IMR-90 (cell line): ENCODE measurements around the gene MLLT1. TPM values are rescaled to one million over a fixed set of nuclear protein-coding genes. Genes with fewer than 3 reads are reported as not detected.
A peak's percentile ranks its signal among the peaks of the same experiment; 100 is the strongest.

ENCODE experiments used
- ATAC-seq: fragments of 200-7000 bp; cut with Tn5 transposase; 2 replicates; pipeline ENCODE4 v1.9.1; 2020; ENCODE audit warnings: low read depth, mild to moderate bottlenecking, moderate library complexity
- BruUV-seq: library from RNA; stranded (reverse); fragments of 400-500 nt; replicated peaks from 2 replicates; lab custom pipeline; 2021; lab: Mats Ljungman, UMichigan
- CTCF ChIA-PET: fragments of 300-600 bp; formaldehyde crosslinking; extraction: SDS; loops from one replicate; lab custom pipeline; 2021; ENCODE audit warnings: antibody characterized with exemption; lab: Yijun Ruan, JAX
- POLR2A ChIA-PET: fragments of 300-600 bp; sonication (Branson Sonifier 250); formaldehyde crosslinking; loops from one replicate; lab custom pipeline; 2022; ENCODE audit warnings: antibody characterized with exemption; ENCODE audit not compliant: unreplicated experiment; lab: Charles Lee
- DNase-seq: peaks from one replicate; pipeline ENCODE4 v3.0.0; 2013
- H2AFZ ChIP-seq: replicated peaks from 2 replicates; pipeline ENCODE3; 2013; ENCODE audit warnings: low read length, mild to moderate bottlenecking; ENCODE audit not compliant: poor library complexity
- H2AK5ac ChIP-seq: 2 replicates; pipeline ENCODE4 v1.6.1; 2013; ENCODE audit warnings: low read depth, low read length, inconsistent platforms
- H2AK9ac ChIP-seq: replicated peaks from 2 replicates; pipeline ENCODE3; 2013; ENCODE audit warnings: mild to moderate bottlenecking, low read depth, low read length, moderate library complexity; ENCODE audit not compliant: poor library complexity
- H2BK120ac ChIP-seq: 2 replicates; pipeline ENCODE4 v1.6.1; 2013; ENCODE audit warnings: low read depth, low read length, inconsistent platforms
- H2BK15ac ChIP-seq: 3 replicates; pipeline ENCODE4 v1.6.1; 2013; ENCODE audit warnings: low read depth, low read length, inconsistent platforms
- H2BK20ac ChIP-seq: 2 replicates; pipeline ENCODE4 v1.6.1; 2013; ENCODE audit warnings: low read depth, mild to moderate bottlenecking, inconsistent platforms, low read length, moderate library complexity
- H2BK5ac ChIP-seq: 2 replicates; pipeline ENCODE4 v1.6.1; 2013; ENCODE audit warnings: mild to moderate bottlenecking, low read depth, low read length, inconsistent platforms; ENCODE audit not compliant: poor library complexity, severe bottlenecking
- H3K14ac ChIP-seq: replicated peaks from 2 replicates; pipeline ENCODE4 v1.6.1; 2013; ENCODE audit warnings: low read depth, low read length, inconsistent platforms
- H3K18ac ChIP-seq: 2 replicates; pipeline ENCODE4 v1.6.1; 2013; ENCODE audit warnings: low read depth, low read length, control low read depth
- H3K23ac ChIP-seq: 2 replicates; pipeline ENCODE4 v1.6.1; 2013; ENCODE audit warnings: low read depth, low read length, inconsistent platforms
- H3K27ac ChIP-seq: 2 replicates; pipeline ENCODE4 v1.5.1; 2013; ENCODE audit warnings: mild to moderate bottlenecking, control low read depth, low read length; ENCODE audit not compliant: insufficient read depth
- H3K27me3 ChIP-seq: 2 replicates; pipeline ENCODE4 v1.6.1; 2013; ENCODE audit warnings: low read length; ENCODE audit not compliant: control insufficient read depth, insufficient read depth
- H3K36me3 ChIP-seq: 2 replicates; pipeline ENCODE4 v1.6.1; 2013; ENCODE audit warnings: low read length, mixed read lengths; ENCODE audit not compliant: control insufficient read depth, insufficient read depth
- H3K4ac ChIP-seq: 2 replicates; pipeline ENCODE4 v1.6.1; 2013; ENCODE audit warnings: low read depth, low read length, inconsistent platforms
- H3K4me1 ChIP-seq: 2 replicates; pipeline ENCODE4 v1.6.1; 2013; ENCODE audit warnings: low read length, mixed read lengths; ENCODE audit not compliant: control insufficient read depth, insufficient read depth
- H3K4me2 ChIP-seq: 2 replicates; pipeline ENCODE4 v1.6.1; 2013; ENCODE audit warnings: low read depth, mild to moderate bottlenecking, control low read depth, low read length, moderate library complexity
- H3K4me3 ChIP-seq: 2 replicates; pipeline ENCODE4 v1.5.1; 2013; ENCODE audit warnings: low read depth, mild to moderate bottlenecking, control low read depth, low read length, moderate library complexity; ENCODE audit not compliant: insufficient read depth
- H3K56ac ChIP-seq: 2 replicates; pipeline ENCODE4 v1.6.1; 2013; ENCODE audit warnings: low read length, inconsistent platforms; ENCODE audit not compliant: insufficient read depth; ENCODE audit errors: extremely low read depth
- H3K79me1 ChIP-seq, 2 experiments: 2 replicates each; pipeline ENCODE4 v1.6.1; 2013; ENCODE audit warnings: low read length in 2 of 2, inconsistent platforms in 1 of 2, low read depth in 1 of 2
- H3K9ac ChIP-seq: 2 replicates; pipeline ENCODE4 v1.6.1; 2013; ENCODE audit warnings: low read depth, low read length, control low read depth
- H3K9me1 ChIP-seq: 2 replicates; pipeline ENCODE4 v1.6.1; 2013; ENCODE audit warnings: low read length, inconsistent platforms; ENCODE audit not compliant: insufficient read depth
- H3K9me3 ChIP-seq: 2 replicates; pipeline ENCODE4 v1.6.1; 2013; ENCODE audit warnings: low read length; ENCODE audit not compliant: control insufficient read depth, insufficient read depth
- H4K20me1 ChIP-seq: 2 replicates; pipeline ENCODE4 v1.6.1; 2013; ENCODE audit warnings: low read length, inconsistent platforms; ENCODE audit not compliant: insufficient read depth
- H4K5ac ChIP-seq: 2 replicates; pipeline ENCODE4 v1.6.1; 2013; ENCODE audit warnings: mild to moderate bottlenecking, low read depth, low read length, control low read depth
- H4K8ac ChIP-seq, 2 experiments: 2 replicates each; pipeline ENCODE4 v1.6.1; 2013; ENCODE audit warnings: low read depth in 2 of 2, low read length in 2 of 2, control low read depth in 1 of 2, inconsistent platforms in 1 of 2
- H4K91ac ChIP-seq: 2 replicates; pipeline ENCODE4 v1.6.1; 2013; ENCODE audit warnings: low read depth, low read length, inconsistent platforms; ENCODE audit not compliant: insufficient read depth
- CEBPB ChIP-seq: IDR thresholded peaks from 2 replicates; pipeline ENCODE4 v1.6.1; 2012; ENCODE audit warnings: low read depth, low read length, improper control_type of control experiment
- CHD1 ChIP-seq: IDR thresholded peaks from 2 replicates; pipeline ENCODE4 v1.6.1; 2012; ENCODE audit warnings: low read depth, low read length, improper control_type of control experiment
- MAZ ChIP-seq: IDR thresholded peaks from 2 replicates; pipeline ENCODE4 v1.6.1; 2012; ENCODE audit warnings: low read depth, mild to moderate bottlenecking, low read length, improper control_type of control experiment, moderate library complexity, borderline replicate concordance
- MXI1 ChIP-seq: IDR thresholded peaks from 2 replicates; pipeline ENCODE4 v1.6.1; 2012; ENCODE audit warnings: low read depth, mild to moderate bottlenecking, low read length, moderate library complexity, borderline replicate concordance
- NFE2L2 ChIP-seq: fragments of 150-350 bp; IDR thresholded peaks from 2 replicates; pipeline ENCODE4 v1.6.1; 2016; ENCODE audit warnings: low read depth, mild to moderate bottlenecking, low read length
- RFX5 ChIP-seq: IDR thresholded peaks from 2 replicates; pipeline ENCODE4 v1.8.0; 2012; ENCODE audit warnings: low read depth, mild to moderate bottlenecking, low read length, moderate library complexity
- SMC3 ChIP-seq: fragments of 150-350 bp; IDR thresholded peaks from 2 replicates; pipeline ENCODE4 v1.6.1; 2016; ENCODE audit warnings: low read depth, mild to moderate bottlenecking, antibody characterized with exemption, low read length, moderate library complexity
- WGBS, 2 experiments: methylation state at CpG; one replicate each; pipeline versions ENCODE4 v1.1.5 to v1.1.7; 2013; ENCODE audit warnings: missing lambda C conversion rate in 2 of 2; ENCODE audit not compliant: insufficient read length in 1 of 2; ENCODE audit errors: extremely low coverage in 2 of 2; 5-methylcytosine and 5-hydroxymethylcytosine counted together
- dilution Hi-C: fragments of 300-500 bp; cut with HindIII; formaldehyde crosslinking; loops from one replicate; pipeline ENCODE4 v1.14.3; 2018; ENCODE audit warnings: low sequenced_read_pairs; ENCODE audit not compliant: unreplicated experiment
- in situ Hi-C: fragments of 300-500 bp; cut with MboI; formaldehyde crosslinking; loops from 3 replicates; pipeline ENCODE4 v1.14.3; 2019; ENCODE audit warnings: low sequenced_read_pairs, inconsistent platforms, mixed read lengths
- intact Hi-C: fragments of 100-400 bp; cut with micrococcal nuclease; formaldehyde crosslinking; loops from 2 replicates; pipeline ENCODE4 v1.10.0; 2022
- polyA plus RNA-seq, 3 experiments: library from polyadenylated mRNA; depleted of rRNA; stranded (reverse); fragments of >200 nt; gene quantifications; 2 replicates each; pipeline ENCODE4 v1.2.3, GENCODE V29; 2012; ENCODE audit warnings: low replicate concordance in 1 of 3
- total RNA-seq: library from RNA; depleted of rRNA; stranded (reverse); fragments of >200 nt; gene quantifications from 2 replicates; pipeline ENCODE4 v1.2.3, GENCODE V29; 2012
- TF ChIP-seq, protein P1 (sequence below): conservative IDR thresholded peaks from 2 replicates; pipeline ENCODE4 v1.5.1; 2012; ENCODE audit warnings: mild to moderate bottlenecking, low read depth, low read length, improper control_type of control experiment

Gene MLLT1
- total and polyA plus RNA-seq, 2 of the 4 experiments (the other 2 are of a cell fraction), result 1.3 to 30.6 TPM

DNA sequence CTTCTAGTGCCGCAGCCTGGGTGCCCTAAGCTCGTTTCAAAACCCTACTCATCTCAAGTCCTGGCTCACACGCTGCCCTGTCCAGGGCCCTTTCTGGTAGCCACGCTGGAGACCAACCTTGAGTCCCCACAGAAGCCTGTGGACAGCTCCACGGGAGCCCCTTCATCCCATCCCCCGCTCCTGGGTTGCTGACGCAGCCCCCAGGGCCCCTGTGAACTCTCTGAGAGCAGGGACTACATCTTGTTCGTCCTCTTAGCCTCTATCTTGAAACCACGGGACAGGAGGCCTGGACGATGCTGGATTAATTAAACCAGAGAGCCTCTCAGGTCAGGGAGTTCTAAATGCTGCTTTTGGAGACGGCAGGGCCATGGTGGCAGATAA, 7.4 kb downstream of the MLLT1 start:
- H3K56ac ChIP-seq, result peak overlapping the region; percentile 91
- in situ Hi-C loops, result loop anchor here (10.0 kb wide), 1 partner anchor 48 kb away; no protein-coding TSS in a partner anchor
- H2BK5ac ChIP-seq, result peak overlapping the region; percentile 92
- H2BK15ac ChIP-seq, result peak overlapping the region; percentile 80; the same call in 2 of the 3 replicates
- peak overlapping the region; percentile 9 to 86 for H4K8ac ChIP-seq
- H3K23ac ChIP-seq, result peak overlapping the region; percentile 85
- H3K14ac ChIP-seq, result peak overlapping the region; percentile 28
- H2BK20ac ChIP-seq, result peak overlapping the region; percentile 92
- H3K9ac ChIP-seq, result peak overlapping the region; percentile 31
- peaks cover 50 to 96% of the 10 kb centered on the region in 2 experiments for H3K79me1 ChIP-seq
- no peak for DNase-seq
- ChIA-PET POLR2A (no interaction called here), CTCF (interaction anchor here (1.6 kb wide), 1 partner anchor 54 kb away, joined by 7 read pairs; no protein-coding TSS in a partner anchor)
- dilution Hi-C loops, result no loop called here
- no TSS peak for BruUV-seq
- H3K18ac ChIP-seq, result peak overlapping the region; percentile 56
- peaks cover 28% of the 10 kb centered on the region for H3K36me3 ChIP-seq
- peaks cover 84% of the 10 kb centered on the region for H4K20me1 ChIP-seq
- intact Hi-C loops, result loop anchor here (5.0 kb wide), 1 partner anchor 40 kb away; no protein-coding TSS in a partner anchor
- no peaks in the 10 kb centered on the region for H3K9me3 ChIP-seq
- peak overlapping the region; percentile 81 for H2AFZ ChIP-seq
- 24% methylated on average over 8 of the region's 11 CpGs; no CpG with 5 or more reads in 1 of the 2 experiments for WGBS, 2 experiments
- H2BK120ac ChIP-seq, result peak overlapping the region; percentile 95
- no peak overlapping the region; the same call in 1 of the 2 replicates for H3K4me3 ChIP-seq
- H3K4ac ChIP-seq, result peak overlapping the region; percentile 96
- ATAC-seq, result no peak; the same call in 1 of the 2 replicates
- peaks cover 57% of the 10 kb centered on the region for H3K4me1 ChIP-seq
- peak overlapping the region; percentile 99 for H2AK5ac ChIP-seq
- H3K27ac ChIP-seq, result peak overlapping the region; percentile 81
- peak overlapping the region; percentile 96 for H4K91ac ChIP-seq
- no peak for TF ChIP-seq CHD1
- TF ChIP-seq CEBPB, result no peak
- TF ChIP-seq, protein P1, sequence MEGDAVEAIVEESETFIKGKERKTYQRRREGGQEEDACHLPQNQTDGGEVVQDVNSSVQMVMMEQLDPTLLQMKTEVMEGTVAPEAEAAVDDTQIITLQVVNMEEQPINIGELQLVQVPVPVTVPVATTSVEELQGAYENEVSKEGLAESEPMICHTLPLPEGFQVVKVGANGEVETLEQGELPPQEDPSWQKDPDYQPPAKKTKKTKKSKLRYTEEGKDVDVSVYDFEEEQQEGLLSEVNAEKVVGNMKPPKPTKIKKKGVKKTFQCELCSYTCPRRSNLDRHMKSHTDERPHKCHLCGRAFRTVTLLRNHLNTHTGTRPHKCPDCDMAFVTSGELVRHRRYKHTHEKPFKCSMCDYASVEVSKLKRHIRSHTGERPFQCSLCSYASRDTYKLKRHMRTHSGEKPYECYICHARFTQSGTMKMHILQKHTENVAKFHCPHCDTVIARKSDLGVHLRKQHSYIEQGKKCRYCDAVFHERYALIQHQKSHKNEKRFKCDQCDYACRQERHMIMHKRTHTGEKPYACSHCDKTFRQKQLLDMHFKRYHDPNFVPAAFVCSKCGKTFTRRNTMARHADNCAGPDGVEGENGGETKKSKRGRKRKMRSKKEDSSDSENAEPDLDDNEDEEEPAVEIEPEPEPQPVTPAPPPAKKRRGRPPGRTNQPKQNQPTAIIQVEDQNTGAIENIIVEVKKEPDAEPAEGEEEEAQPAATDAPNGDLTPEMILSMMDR, result no peak
- no peak for TF ChIP-seq SMC3
- TF ChIP-seq RFX5, result no peak
- no peak for TF ChIP-seq MXI1
- no peak for TF ChIP-seq NFE2L2
- no peak for TF ChIP-seq MAZ
- peak overlapping the region; percentile 81 for H3K4me2 ChIP-seq
- H3K9me1 ChIP-seq, result peaks cover 54% of the 10 kb centered on the region
- no peaks in the 10 kb centered on the region for H3K27me3 ChIP-seq
- peak overlapping the region; percentile 11 for H2AK9ac ChIP-seq
- H4K5ac ChIP-seq, result peak overlapping the region; percentile 37
